GM10266 (cell line): ENCODE data around the gene NEURL1B.
"Not testable (repeated sequence)": the region's sequence is repeated elsewhere in the genome, so short reads cannot be mapped to it uniquely, and the experiment has no call there.

Experiments used
- DNase-seq: peaks from one replicate; pipeline ENCODE4 v3.0.0; 2012; ENCODE audit errors: extremely low spot score
- TF ChIP-seq, protein P1 (sequence below): IDR thresholded peaks from 2 replicates; pipeline ENCODE4 v1.5.1; 2012; ENCODE audit warnings: mild to moderate bottlenecking, low read depth; ENCODE audit not compliant: control insufficient read depth, insufficient read depth; ENCODE audit errors: missing control alignments

The NEURL1B gene

GRCh38 chr5:172707285-172708182 lies 66.5 kb downstream of the NEURL1B start:
- no peak for DNase-seq
- TF ChIP-seq, protein P1, sequence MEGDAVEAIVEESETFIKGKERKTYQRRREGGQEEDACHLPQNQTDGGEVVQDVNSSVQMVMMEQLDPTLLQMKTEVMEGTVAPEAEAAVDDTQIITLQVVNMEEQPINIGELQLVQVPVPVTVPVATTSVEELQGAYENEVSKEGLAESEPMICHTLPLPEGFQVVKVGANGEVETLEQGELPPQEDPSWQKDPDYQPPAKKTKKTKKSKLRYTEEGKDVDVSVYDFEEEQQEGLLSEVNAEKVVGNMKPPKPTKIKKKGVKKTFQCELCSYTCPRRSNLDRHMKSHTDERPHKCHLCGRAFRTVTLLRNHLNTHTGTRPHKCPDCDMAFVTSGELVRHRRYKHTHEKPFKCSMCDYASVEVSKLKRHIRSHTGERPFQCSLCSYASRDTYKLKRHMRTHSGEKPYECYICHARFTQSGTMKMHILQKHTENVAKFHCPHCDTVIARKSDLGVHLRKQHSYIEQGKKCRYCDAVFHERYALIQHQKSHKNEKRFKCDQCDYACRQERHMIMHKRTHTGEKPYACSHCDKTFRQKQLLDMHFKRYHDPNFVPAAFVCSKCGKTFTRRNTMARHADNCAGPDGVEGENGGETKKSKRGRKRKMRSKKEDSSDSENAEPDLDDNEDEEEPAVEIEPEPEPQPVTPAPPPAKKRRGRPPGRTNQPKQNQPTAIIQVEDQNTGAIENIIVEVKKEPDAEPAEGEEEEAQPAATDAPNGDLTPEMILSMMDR, result peak; percentile 49

GRCh38 chr5:172708183-172708505 lies 67.1 kb downstream of the NEURL1B start:
- TF ChIP-seq, protein P1, result no peak
- DNase-seq, result no peak

DNA sequence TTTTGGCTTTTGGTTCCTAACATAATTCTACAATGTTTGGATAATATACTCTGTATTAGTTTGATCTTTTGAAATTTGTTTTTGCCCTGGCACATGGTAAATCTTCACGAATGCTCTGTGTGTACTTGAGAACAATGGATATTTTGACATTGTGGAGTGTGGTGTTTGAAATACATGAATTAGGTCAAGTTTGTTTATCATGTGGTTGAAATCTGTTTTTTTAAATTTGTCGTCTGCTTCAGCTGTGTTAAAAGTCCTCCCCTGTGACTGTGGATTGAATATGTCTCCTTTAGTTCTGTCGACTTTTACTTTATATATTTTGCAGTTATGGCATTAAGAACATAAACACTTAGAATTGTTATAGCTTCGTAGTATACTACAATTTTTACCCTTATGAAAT lies 69.6 kb downstream of the NEURL1B start:
- DNase-seq, result no peak
- TF ChIP-seq, protein P1, result no peak

- DNase-seq, result not testable (repeated sequence)
Observed at GRCh38 chr5:172711321-172711861, 70.3 kb downstream of the NEURL1B start.

DNA sequence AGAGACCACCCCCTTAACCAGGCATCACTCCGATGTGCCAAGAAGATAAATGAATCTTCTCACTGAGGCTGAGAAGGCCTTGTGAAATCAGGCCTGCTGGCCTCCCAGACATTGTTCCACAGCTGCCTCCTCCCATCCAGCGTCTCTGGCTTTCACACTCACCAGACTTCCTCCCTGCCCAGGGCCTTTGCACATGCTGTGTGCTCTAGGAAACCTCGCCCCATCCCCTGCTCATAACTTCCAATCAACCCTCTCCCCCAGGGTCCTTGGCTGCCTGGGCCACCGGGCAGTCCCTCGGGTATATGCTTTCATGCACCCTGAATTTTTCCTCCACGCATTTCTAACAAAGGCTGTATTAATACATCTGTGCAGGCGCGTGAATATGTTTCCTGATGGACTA lies 71.5 kb downstream of the NEURL1B start:
- TF ChIP-seq, protein P1, result peak; percentile 12
- no peak for DNase-seq

DNA sequence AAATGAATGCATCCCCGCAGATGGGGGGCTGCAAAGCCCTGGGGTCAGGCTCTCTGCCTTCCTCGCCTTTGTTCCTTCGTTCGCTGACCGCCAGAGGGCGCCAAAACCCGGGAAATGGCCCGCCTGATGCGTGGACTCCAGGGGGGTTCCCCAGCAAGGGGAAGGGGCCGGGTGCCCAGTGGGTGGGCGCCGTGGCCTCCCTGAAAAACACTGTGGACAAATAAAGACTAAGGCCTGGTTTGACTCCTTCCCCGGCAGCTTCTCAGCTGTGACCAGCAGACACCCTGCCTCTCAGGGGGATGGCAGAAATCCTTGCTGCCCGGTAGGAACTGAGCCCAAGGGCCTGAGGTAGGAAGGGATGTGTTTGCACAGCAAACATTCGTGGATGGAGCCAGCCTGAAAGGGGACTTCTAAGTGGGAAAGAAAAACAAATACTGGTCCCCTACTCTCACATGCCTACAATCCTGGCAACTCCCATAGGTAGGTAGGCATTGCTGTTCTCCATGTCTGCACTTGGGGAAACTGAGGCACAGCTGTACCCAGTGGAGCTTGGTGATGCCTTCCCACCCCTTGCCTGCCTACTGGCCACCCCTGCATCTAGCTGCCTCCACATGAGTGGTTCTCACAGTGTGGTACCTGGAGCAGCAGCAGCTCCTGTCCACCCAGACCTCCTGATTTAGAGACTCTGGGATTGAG lies 72.2 kb downstream of the NEURL1B start:
- DNase-seq, result peak; percentile 63
- TF ChIP-seq, protein P1, result peak; percentile 93

DNA sequence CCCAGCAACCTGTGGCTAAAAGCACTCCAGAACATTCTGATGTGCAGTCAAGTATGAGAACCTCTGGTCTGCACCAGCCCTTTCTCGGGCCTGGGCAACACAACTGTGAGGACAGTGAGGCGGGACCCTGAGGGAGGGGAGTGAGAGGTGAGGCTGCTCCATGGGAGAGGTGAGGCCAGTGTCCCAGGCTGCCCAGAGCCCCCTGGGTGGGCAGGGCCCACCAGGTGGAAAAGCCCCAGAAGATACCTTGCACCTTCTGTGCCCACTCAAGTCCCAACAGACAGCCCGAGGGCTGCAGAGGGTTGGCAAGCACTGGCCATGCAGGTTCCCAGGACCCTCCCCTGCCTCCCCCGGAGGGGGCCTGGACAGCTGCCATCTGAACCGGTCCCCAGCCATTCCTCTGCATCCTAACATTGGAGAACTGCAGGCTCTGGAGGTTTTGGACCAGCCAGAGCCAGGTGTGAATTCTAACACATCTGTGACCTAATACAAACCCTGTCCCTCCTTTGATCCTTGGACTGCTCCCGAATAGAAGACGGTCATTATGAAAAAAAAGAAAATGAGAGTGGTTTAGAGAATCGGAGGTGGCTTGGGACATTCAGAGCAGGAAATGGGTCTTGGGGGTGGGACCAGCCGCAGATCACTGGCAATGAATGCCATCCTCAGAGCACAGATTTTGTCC lies 72.9 kb downstream of the NEURL1B start:
- TF ChIP-seq, protein P1, result no peak

More for the DNA sequence above, 72.9 kb downstream of the NEURL1B start:
- DNase-seq, result no peak
